ENCODE results near the gene GAD1. TPM values are rescaled to one million over a fixed set of nuclear protein-coding genes. Genes with fewer than 3 reads are reported as not detected.

The GAD1 gene
- total RNA-seq, 4 donors from 2014 or later: not detected

DNA sequence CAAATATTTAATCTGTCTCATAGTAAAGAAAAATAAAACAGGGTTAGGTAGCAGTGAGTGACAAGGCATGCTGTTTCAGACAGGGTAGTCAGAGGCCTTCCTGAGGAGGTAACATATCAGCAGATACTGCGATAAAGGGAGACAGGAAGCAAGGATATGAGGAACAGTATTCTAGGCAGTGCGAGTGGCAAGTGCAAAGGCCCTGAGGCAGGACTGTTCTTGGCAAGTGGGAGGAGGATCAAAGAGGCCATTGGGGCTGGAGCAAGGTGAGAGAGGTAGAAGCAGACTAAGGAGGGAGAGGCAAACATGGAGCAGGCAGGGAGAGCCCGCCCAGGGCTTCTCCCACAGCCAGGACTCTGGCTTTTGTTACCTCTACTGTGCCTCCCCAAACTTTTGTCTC lies 33.6 kb downstream of the GAD1 start:
- ATAC-seq (no peak), DNase-seq (no peak)
- TF ChIP-seq CTCF (IDR thresholded peaks at IDR 0.05 in 4 of 5, conservative IDR thresholded peaks at IDR 0.05 in 1 of 5): no peak
- no peak for TF ChIP-seq POLR2A (IDR thresholded peaks at IDR 0.05)
- H3K36me3 ChIP-seq: no peaks in the 10 kb centered on the region
- H3K4me3 ChIP-seq: no peak overlapping the region
- no peaks in the 10 kb centered on the region for H3K9me3 ChIP-seq
- no peak overlapping the region for H3K27ac ChIP-seq
- H3K4me1 ChIP-seq: no peaks in the 10 kb centered on the region
- H3K27me3 ChIP-seq: no peaks in the 10 kb centered on the region
- in situ Hi-C loops (cut with MboI; ENCODE audit: low sequenced_read_pairs in 4 of 4): no loop called here
- intact Hi-C loops (cut with DNase I; ENCODE audit: low total_unique reads): no loop called here

DNA sequence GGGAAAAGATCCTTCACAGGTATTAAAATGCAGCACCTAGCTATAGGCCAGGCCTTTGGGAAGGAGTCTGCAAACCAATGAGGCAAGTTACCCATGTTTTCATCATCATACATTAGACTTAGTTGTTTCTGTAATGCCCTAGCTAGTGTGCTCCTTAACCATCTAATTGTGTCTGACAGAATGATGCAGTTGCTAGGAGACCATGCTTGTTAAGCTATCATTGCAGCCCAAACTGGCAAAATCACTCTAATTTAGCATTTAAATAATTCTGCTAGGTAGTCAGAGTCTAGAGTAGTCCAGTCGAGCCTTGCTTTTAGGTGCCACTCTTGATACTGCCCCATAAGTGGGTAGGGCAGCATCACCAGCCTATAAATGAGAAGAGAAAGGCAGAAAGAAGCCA lies 34.9 kb downstream of the GAD1 start:
- in situ Hi-C loops (cut with MboI; ENCODE audit: low sequenced_read_pairs in 4 of 4) (no loop called here), intact Hi-C loops (cut with DNase I; ENCODE audit: low total_unique reads) (no loop called here)
- Histone ChIP-seq H3K27me3 (no peaks in the 10 kb centered on the region), H3K4me1 (no peaks in the 10 kb centered on the region), H3K9me3 (no peaks in the 10 kb centered on the region), H3K27ac (no peak overlapping the region), H3K4me3 (no peak overlapping the region), H3K36me3 (no peaks in the 10 kb centered on the region)
- TF ChIP-seq POLR2A (IDR thresholded peaks at IDR 0.05) (no peak), CTCF (IDR thresholded peaks at IDR 0.05 in 4 of 5, conservative IDR thresholded peaks at IDR 0.05 in 1 of 5) (no peak)
- DNase-seq (no peak), ATAC-seq (no peak)

GRCh38 chr2:170856066-170856465 lies 39.4 kb downstream of the GAD1 start:
- Histone ChIP-seq H3K4me1 (no peaks in the 10 kb centered on the region), H3K27ac (no peak overlapping the region), H3K4me3 (no peak overlapping the region), H3K27me3 (no peaks in the 10 kb centered on the region), H3K36me3 (no peaks in the 10 kb centered on the region), H3K9me3 (no peaks in the 10 kb centered on the region)
- intact Hi-C loops (cut with DNase I; ENCODE audit: low total_unique reads) (no loop called here), in situ Hi-C loops (cut with MboI; ENCODE audit: low sequenced_read_pairs in 4 of 4) (no loop called here)
- no peak for DNase-seq
- no peak for ATAC-seq
- TF ChIP-seq POLR2A (IDR thresholded peaks at IDR 0.05) (no peak), CTCF (IDR thresholded peaks at IDR 0.05 in 4 of 5, conservative IDR thresholded peaks at IDR 0.05 in 1 of 5) (no peak)

GRCh38 chr2:170862286-170862902 lies 45.7 kb downstream of the GAD1 start:
- H3K27ac ChIP-seq: no peak overlapping the region
- in situ Hi-C loops (cut with MboI; ENCODE audit: low sequenced_read_pairs in 4 of 4): no loop called here
- no peaks in the 10 kb centered on the region for H3K36me3 ChIP-seq
- no peaks in the 10 kb centered on the region for H3K4me1 ChIP-seq
- intact Hi-C loops (cut with DNase I; ENCODE audit: low total_unique reads): no loop called here
- no peak overlapping the region for H3K4me3 ChIP-seq
- H3K9me3 ChIP-seq: no peaks in the 10 kb centered on the region
- no peak for ATAC-seq
- no peaks in the 10 kb centered on the region for H3K27me3 ChIP-seq
- no peak for DNase-seq
- TF ChIP-seq CTCF (IDR thresholded peaks at IDR 0.05 in 4 of 5, conservative IDR thresholded peaks at IDR 0.05 in 1 of 5) (no peak), POLR2A (IDR thresholded peaks at IDR 0.05) (no peak)

DNA sequence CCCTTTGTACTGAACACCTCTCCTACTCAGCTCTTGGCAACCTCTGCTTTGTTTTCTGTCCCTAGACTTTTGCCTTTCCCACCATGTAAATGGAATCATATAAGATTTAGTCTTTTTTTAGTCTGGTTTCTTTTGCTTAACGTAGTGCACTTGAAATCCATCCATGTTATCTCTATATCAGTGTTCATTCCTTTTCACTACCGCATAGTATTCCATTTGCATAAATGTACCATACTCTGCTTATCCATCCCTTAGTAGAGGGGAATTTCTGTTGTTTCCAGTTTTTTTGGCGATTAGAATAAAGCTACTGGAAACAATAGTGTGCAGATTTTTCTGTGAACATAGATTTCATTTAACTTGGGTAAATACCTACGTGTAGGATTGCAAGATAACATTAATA lies 46.4 kb downstream of the GAD1 start:
- in situ Hi-C loops (cut with MboI; ENCODE audit: low sequenced_read_pairs in 4 of 4): no loop called here
- no peak for ATAC-seq

More for the DNA sequence above, 46.4 kb downstream of the GAD1 start:
- Histone ChIP-seq H3K4me1 (no peaks in the 10 kb centered on the region), H3K27ac (no peak overlapping the region), H3K36me3 (no peaks in the 10 kb centered on the region), H3K9me3 (no peaks in the 10 kb centered on the region), H3K4me3 (no peak overlapping the region), H3K27me3 (no peaks in the 10 kb centered on the region)
- DNase-seq: no peak
- intact Hi-C loops (cut with DNase I; ENCODE audit: low total_unique reads): no loop called here
- TF ChIP-seq POLR2A (IDR thresholded peaks at IDR 0.05) (no peak), CTCF (IDR thresholded peaks at IDR 0.05 in 4 of 5, conservative IDR thresholded peaks at IDR 0.05 in 1 of 5) (no peak)
